K562 (cell line): Measurements from ENCODE around the gene SLC4A2. TPM values are rescaled to one million over a fixed set of nuclear protein-coding genes. Genes with fewer than 3 reads are reported as not detected.

Experiments used
- ATF7 ChIP-seq: fragments of 450-650 bp; IDR thresholded peaks from 2 replicates; pipeline ENCODE4 v1.7.1; 2014; ENCODE audit warnings: mild to moderate bottlenecking, moderate library complexity
- BMI1 ChIP-seq: fragments of 150-350 bp; IDR thresholded peaks from 2 replicates; pipeline ENCODE4 v1.6.1; 2014; ENCODE audit warnings: low read length
- CBFA2T3 ChIP-seq: fragments of 450-650 bp; IDR thresholded peaks from 2 replicates; pipeline ENCODE4 v1.6.1; 2017
- FOXP1 ChIP-seq: sonication (generic); formaldehyde crosslinking; IDR thresholded peaks from 2 replicates; pipeline ENCODE4 v1.8.0; 2022; ENCODE audit warnings: mild to moderate bottlenecking, missing genetic modification reagents
- GMEB1 ChIP-seq: fragments of 250-450 bp; sonication (Bioruptor Pico); IDR thresholded peaks from 2 replicates; pipeline ENCODE4 v1.4.0; 2020; ENCODE audit warnings: mild to moderate bottlenecking
- ILK ChIP-seq: fragments of 450-650 bp; IDR thresholded peaks from 2 replicates; pipeline ENCODE4 v1.6.1; 2016; ENCODE audit warnings: missing genetic modification characterization, low read depth, mild to moderate bottlenecking, missing compliant biosample characterization, moderate library complexity, borderline replicate concordance
- MCM3 ChIP-seq: fragments of 450-650 bp; IDR thresholded peaks from 2 replicates; pipeline ENCODE4 v1.6.1; 2016
- MCM7 ChIP-seq, 2 experiments: fragments of 450-650 bp; IDR thresholded peaks; 2 replicates each; pipeline ENCODE4 v1.6.1; 2016 to 2018
- MIER1 ChIP-seq: fragments of 450-650 bp; IDR thresholded peaks from 2 replicates; pipeline ENCODE4 v1.6.1; 2016; ENCODE audit warnings: antibody characterized with exemption, mild to moderate bottlenecking, low read depth
- POLR2A ChIP-seq: fragments of 450-650 bp; conservative IDR thresholded peaks from 2 replicates; pipeline ENCODE4 v1.6.1; 2016
- RBM22 ChIP-seq: fragments of 200-400 bp; formaldehyde crosslinking; IDR thresholded peaks from 2 replicates; pipeline ENCODE4 v1.6.1; 2018; ENCODE audit warnings: low read length, low read depth; ENCODE audit not compliant: poor library complexity, severe bottlenecking
- SAFB2 ChIP-seq: fragments of 200-400 bp; formaldehyde crosslinking; IDR thresholded peaks from 2 replicates; pipeline ENCODE4 v1.6.1; 2018; ENCODE audit warnings: borderline replicate concordance, low read length, low read depth, moderate library complexity; ENCODE audit not compliant: severe bottlenecking
- TAF15 ChIP-seq: fragments of 200-400 bp; formaldehyde crosslinking; IDR thresholded peaks from 2 replicates; pipeline ENCODE4 v1.6.1; 2017; ENCODE audit warnings: mild to moderate bottlenecking, low read depth, low read length, moderate library complexity
- TFE3 ChIP-seq: fragments of 450-650 bp; formaldehyde crosslinking; IDR thresholded peaks from 2 replicates; pipeline ENCODE4 v1.4.0; 2020; ENCODE audit warnings: mild to moderate bottlenecking, mixed read lengths
- THAP12 ChIP-seq: fragments of 250-450 bp; sonication (Bioruptor Pico); IDR thresholded peaks from 2 replicates; pipeline ENCODE4 v1.9.0; 2021; ENCODE audit warnings: mild to moderate bottlenecking, inconsistent platforms
- ZBTB8A ChIP-seq: fragments of 450-650 bp; IDR thresholded peaks from 2 replicates; pipeline ENCODE4 v1.6.1; 2018; ENCODE audit warnings: mild to moderate bottlenecking, moderate library complexity; ENCODE audit not compliant: partially characterized antibody
- ZNF174 ChIP-seq: fragments of 250-450 bp; sonication (Bioruptor Pico); IDR thresholded peaks from 2 replicates; pipeline ENCODE4 v1.4.0; 2020; ENCODE audit warnings: mild to moderate bottlenecking
- ZNF324 ChIP-seq: fragments of 250-450 bp; sonication (Bioruptor Pico); IDR thresholded peaks from 2 replicates; pipeline ENCODE4 v1.4.0; 2020; ENCODE audit warnings: mild to moderate bottlenecking
- ZNF586 ChIP-seq: fragments of 450-650 bp; formaldehyde crosslinking; conservative IDR thresholded peaks from 2 replicates; pipeline ENCODE4 v1.4.0; 2020; ENCODE audit warnings: mild to moderate bottlenecking, moderate library complexity
- ZNF696 ChIP-seq: fragments of 250-450 bp; sonication (Bioruptor Pico); conservative IDR thresholded peaks from 2 replicates; pipeline ENCODE4 v1.4.0; 2020; ENCODE audit warnings: mild to moderate bottlenecking, moderate library complexity
- polyA plus RNA-seq, 8 experiments: library from polyadenylated mRNA; depleted of rRNA in 4 of 8; stranded (reverse) in 5 of 8; unstranded in 3 of 8; fragments of >200 nt; fragmentation: Nextera tagmentation in 2 of 8; fragmentation: Illumina TruSeq in 1 of 8; extraction: Ambion mirVana in 2 of 8; extraction: Trizol in 1 of 8; gene quantifications; 2 replicates each; pipeline versions ENCODE4 v1.2.1 to v1.2.3, GENCODE V29; 2011 to 2014; ENCODE audit warnings: inconsistent platforms in 1 of 8, missing spikeins in 1 of 8
- total RNA-seq, 7 experiments: library from RNA; depleted of rRNA in 6 of 7; stranded (reverse); fragments of >200 nt in 6 of 7; fragmentation: Illumina TruSeq in 2 of 7; extraction: Trizol in 2 of 7; gene quantifications; 2 replicates each; pipeline versions ENCODE4 v1.2.1 to v1.2.3, GENCODE V29; 2011 to 2021; ENCODE audit warnings: low replicate concordance in 1 of 7

Gene SLC4A2
- total and polyA plus RNA-seq, 9 of the 15 experiments (the other 6 are each of a cell fraction or from before 2014, with no cell fraction given): 11.4 to 375 (median 130) TPM

GRCh38 chr7:151082141-151083070 is 23.0 kb downstream of the SLC4A2 start (continued):
- TF ChIP-seq TAF15 (no peak), THAP12 (CRISPR knock-in tag) (0 out of 2 replicates have a peak, but pooled peaks have one; percentile 18), ZBTB8A (no peak), SAFB2 (no peak), ZNF174 (CRISPR knock-in tag) (no peak), ILK (tag) (no peak), MIER1 (0 out of 2 replicates have a peak, but pooled peaks have one; percentile 54), ATF7 (no peak), ZNF586 (CRISPR knock-in tag) (no peak), FOXP1 (CRISPR knock-in tag) (no peak; the same call in 1 of the 2 replicates), MCM3 (no peak), MCM7 (IDR thresholded peaks at IDR 0.05) (no peak), GMEB1 (no peak), BMI1 (no peak), CBFA2T3 (no peak), ZNF696 (CRISPR knock-in tag) (no peak), POLR2A (peak; percentile 66), ZNF324 (no peak), RBM22 (no peak), TFE3 (CRISPR knock-in tag) (no peak)
